SK-N-SH (cell line): Measurements from ENCODE around the gene ZNF609. TPM values are rescaled to one million over a fixed set of nuclear protein-coding genes. Genes with fewer than 3 reads are reported as not detected.

ENCODE experiments used
- CTCF ChIA-PET: fragments of 300-600, 350-600 bp; formaldehyde crosslinking; extraction: SDS; loops from one replicate; lab custom pipeline; 2021; lab: Yijun Ruan, JAX
- POLR2A ChIA-PET: fragments of 350-600 bp; sonication (Branson Sonifier 250); formaldehyde crosslinking; extraction: SDS; loops from one replicate; lab custom pipeline; 2020; ENCODE audit warnings: antibody characterized with exemption, inconsistent platforms; lab: Yijun Ruan, JAX
- DNase-seq: peaks from one replicate; pipeline ENCODE4 v3.0.0; 2012
- H2AFZ ChIP-seq: fragments of 200-600 bp; sonication (generic); 2 replicates; pipeline ENCODE4 v1.8.1; 2016; ENCODE audit warnings: antibody characterized with exemption, mild to moderate bottlenecking, low read depth
- H3F3A ChIP-seq: fragments of 200-600 bp; sonication (generic); replicated peaks from 2 replicates; pipeline ENCODE3; 2016; ENCODE audit warnings: antibody characterized with exemption, mild to moderate bottlenecking; ENCODE audit not compliant: insufficient read depth
- H3K27ac ChIP-seq, 2 experiments: fragments of 200-500 bp in 1 of 2; fragments of 200-600 bp in 1 of 2; sonication (Bioruptor generic) in 1 of 2; sonication (generic), shearing (Covaris generic) in 1 of 2; 2 replicates each; pipeline versions ENCODE4 v1.5.1 to v1.6.1; 2014 to 2016; ENCODE audit warnings: low read depth in 2 of 2, inconsistent platforms in 1 of 2, low read length in 1 of 2, mild to moderate bottlenecking in 1 of 2, mixed read lengths in 1 of 2
- H3K27me3 ChIP-seq: fragments of 200-600 bp; sonication (generic), shearing (Covaris generic); 2 replicates; pipeline ENCODE4 v1.6.1; 2016; ENCODE audit warnings: mixed run types; ENCODE audit not compliant: insufficient read depth
- H3K36me3 ChIP-seq, 2 experiments: fragments of 200-500 bp in 1 of 2; fragments of 200-600 bp in 1 of 2; sonication (Bioruptor generic) in 1 of 2; sonication (generic) in 1 of 2; replicated peaks in 1 of 2; 2 replicates each; pipeline versions ENCODE3 to v1.5.1; 2014 to 2016; ENCODE audit warnings: low read length in 1 of 2, mild to moderate bottlenecking in 1 of 2; ENCODE audit not compliant: insufficient read depth in 2 of 2, control insufficient read depth in 1 of 2
- H3K4me1 ChIP-seq, 2 experiments: fragments of 200-500 bp in 1 of 2; fragments of 200-600 bp in 1 of 2; sonication (Bioruptor generic) in 1 of 2; sonication (generic), shearing (Covaris generic) in 1 of 2; 2 replicates each; pipeline versions ENCODE4 v1.5.1 to v1.6.1; 2014 to 2016; ENCODE audit warnings: low read depth in 1 of 2, low read length in 1 of 2, mixed run types in 1 of 2; ENCODE audit not compliant: insufficient read depth in 2 of 2, control insufficient read depth in 1 of 2
- H3K4me2 ChIP-seq: fragments of 200-600 bp; sonication (generic), shearing (Covaris generic); 2 replicates; pipeline ENCODE4 v1.6.1; 2017; ENCODE audit warnings: mixed run types
- H3K4me3 ChIP-seq, 2 experiments: fragments of 200-500 bp in 1 of 2; fragments of 200-600 bp in 1 of 2; sonication (Bioruptor generic) in 1 of 2; sonication (generic), shearing (Covaris generic) in 1 of 2; 2 replicates each; pipeline versions ENCODE4 v1.5.1 to v1.8.1; 2014 to 2016; ENCODE audit warnings: low read depth in 2 of 2, inconsistent platforms in 1 of 2, low read length in 1 of 2, mild to moderate bottlenecking in 1 of 2, mixed read lengths in 1 of 2, moderate library complexity in 1 of 2
- H3K79me2 ChIP-seq: fragments of 200-600 bp; sonication (generic); 2 replicates; pipeline ENCODE4 v1.8.1; 2017; ENCODE audit warnings: mild to moderate bottlenecking; ENCODE audit not compliant: insufficient read depth
- H3K9ac ChIP-seq: fragments of 200-600 bp; sonication (generic); 2 replicates; pipeline ENCODE4 v1.6.1; 2017; ENCODE audit warnings: mixed run types
- H3K9me2 ChIP-seq: fragments of 200-600 bp; sonication (generic); 2 replicates; pipeline ENCODE4 v1.6.1; 2017; ENCODE audit warnings: mixed run types
- H3K9me3 ChIP-seq: fragments of 200-600 bp; sonication (generic); 2 replicates; pipeline ENCODE4 v1.6.1; 2017; ENCODE audit warnings: mixed run types, mild to moderate bottlenecking, moderate library complexity
- H4K20me1 ChIP-seq: fragments of 200-600 bp; sonication (generic); 2 replicates; pipeline ENCODE4 v1.6.1; 2017; ENCODE audit warnings: mild to moderate bottlenecking, mixed run types; ENCODE audit not compliant: insufficient read depth
- CHD2 ChIP-seq: fragments of 150-350 bp; IDR thresholded peaks from 2 replicates; pipeline ENCODE4 v1.6.1; 2018; ENCODE audit warnings: low read length; ENCODE audit not compliant: partially characterized antibody
- GABPA ChIP-seq: IDR thresholded peaks from 2 replicates; pipeline ENCODE4 v1.4.0; 2012; ENCODE audit warnings: low read depth, mild to moderate bottlenecking
- MAX ChIP-seq: IDR thresholded peaks from 2 replicates; pipeline ENCODE4 v1.4.0; 2012; ENCODE audit warnings: low read depth
- MXI1 ChIP-seq: IDR thresholded peaks from 2 replicates; pipeline ENCODE4 v1.6.1; 2012; ENCODE audit warnings: mild to moderate bottlenecking, low read depth, low read length, improper control_type of control experiment
- NRF1 ChIP-seq: IDR thresholded peaks from 2 replicates; pipeline ENCODE4 v1.6.1; 2012; ENCODE audit warnings: low read depth, mild to moderate bottlenecking, low read length
- PBX3 ChIP-seq: IDR thresholded peaks from 2 replicates; pipeline ENCODE4; 2012
- RAD21 ChIP-seq: IDR thresholded peaks from 2 replicates; pipeline ENCODE4 v1.6.1; 2012; ENCODE audit warnings: mild to moderate bottlenecking, low read length
- SMC3 ChIP-seq: IDR thresholded peaks from 2 replicates; pipeline ENCODE4 v1.6.1; 2012; ENCODE audit warnings: low read depth, low read length, improper control_type of control experiment
- TAF1 ChIP-seq: IDR thresholded peaks from 2 replicates; pipeline ENCODE4 v1.6.1; 2012; ENCODE audit warnings: low read depth, mild to moderate bottlenecking, low read length, moderate library complexity, borderline replicate concordance
- USF1 ChIP-seq: IDR thresholded peaks from 2 replicates; pipeline ENCODE4 v1.4.0; 2012; ENCODE audit warnings: low read depth, borderline replicate concordance
- WGBS: methylation state at CpG from one replicate; pipeline ENCODE4 v1.1.6; 2017; ENCODE audit warnings: low lambda C conversion rate; 5-methylcytosine and 5-hydroxymethylcytosine counted together
- polyA plus RNA-seq, 3 experiments: library from polyadenylated mRNA; depleted of rRNA; stranded (reverse); fragments of >200 nt; gene quantifications; 2 replicates each; pipeline ENCODE4 v1.2.3, GENCODE V29; 2012
- TF ChIP-seq, protein P1 (sequence below): IDR thresholded peaks from 2 replicates; pipeline ENCODE4 v1.4.0; 2012; ENCODE audit warnings: low read depth, borderline replicate concordance
- TF ChIP-seq, protein P2 (sequence below): IDR thresholded peaks from 2 replicates; pipeline ENCODE4 v1.6.1; 2012; ENCODE audit warnings: mild to moderate bottlenecking, low read depth, low read length, moderate library complexity

The ZNF609 gene
- polyA plus RNA-seq, 1 of the 3 experiments (the other 2 are of a cell fraction), result 12.6 TPM

GRCh38 chr15:64466408-64467141, 6.2 kb downstream of the ZNF609 start:
- no peak overlapping the region for H3K27ac ChIP-seq
- peaks cover 13 to 15% of the 10 kb centered on the region in 2 experiments; a peak in 3 of 4 replicates for H3K4me1 ChIP-seq
- no peak overlapping the region for H2AFZ ChIP-seq
- TF ChIP-seq RAD21 (no peak), GABPA (no peak), SMC3 (no peak), MAX (no peak), PBX3 (no peak), TAF1 (no peak), NRF1 (no peak), MXI1 (no peak), USF1 (no peak)
- TF ChIP-seq, protein P1, sequence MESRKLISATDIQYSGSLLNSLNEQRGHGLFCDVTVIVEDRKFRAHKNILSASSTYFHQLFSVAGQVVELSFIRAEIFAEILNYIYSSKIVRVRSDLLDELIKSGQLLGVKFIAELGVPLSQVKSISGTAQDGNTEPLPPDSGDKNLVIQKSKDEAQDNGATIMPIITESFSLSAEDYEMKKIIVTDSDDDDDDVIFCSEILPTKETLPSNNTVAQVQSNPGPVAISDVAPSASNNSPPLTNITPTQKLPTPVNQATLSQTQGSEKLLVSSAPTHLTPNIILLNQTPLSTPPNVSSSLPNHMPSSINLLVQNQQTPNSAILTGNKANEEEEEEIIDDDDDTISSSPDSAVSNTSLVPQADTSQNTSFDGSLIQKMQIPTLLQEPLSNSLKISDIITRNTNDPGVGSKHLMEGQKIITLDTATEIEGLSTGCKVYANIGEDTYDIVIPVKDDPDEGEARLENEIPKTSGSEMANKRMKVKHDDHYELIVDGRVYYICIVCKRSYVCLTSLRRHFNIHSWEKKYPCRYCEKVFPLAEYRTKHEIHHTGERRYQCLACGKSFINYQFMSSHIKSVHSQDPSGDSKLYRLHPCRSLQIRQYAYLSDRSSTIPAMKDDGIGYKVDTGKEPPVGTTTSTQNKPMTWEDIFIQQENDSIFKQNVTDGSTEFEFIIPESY, result no peak
- no peaks in the 10 kb centered on the region for H3K9me3 ChIP-seq
- H3F3A ChIP-seq, result peaks cover 10% of the 10 kb centered on the region
- no peak for DNase-seq
- POLR2A ChIA-PET, result no interaction called here
- no peaks in the 10 kb centered on the region for H3K27me3 ChIP-seq
- peaks cover 2 to 23% of the 10 kb centered on the region in 2 experiments for H3K36me3 ChIP-seq
- no peaks in the 10 kb centered on the region for H3K9me2 ChIP-seq
- peaks cover 89% of the 10 kb centered on the region for H4K20me1 ChIP-seq
- no peak overlapping the region for H3K9ac ChIP-seq
- H3K4me3 ChIP-seq, result no peak overlapping the region
- 86% methylated on average over 4 of the region's 4 CpGs for whole genome bisulfite sequencing
- 0 out of 2 replicates have a peak overlapping the region, but pooled peaks have one; percentile 10 for H3K4me2 ChIP-seq
- peaks cover 100% of the 10 kb centered on the region for H3K79me2 ChIP-seq
- CTCF ChIA-PET, result no interaction called here

- Histone ChIP-seq H3K36me3 (peaks cover 0 to 26% of the 10 kb centered on the region in 2 experiments), H3K27me3 (no peaks in the 10 kb centered on the region), H2AFZ (no peak overlapping the region), H3K79me2 (peaks cover 100% of the 10 kb centered on the region), H3K9me3 (no peaks in the 10 kb centered on the region), H3K4me1 (no peaks in the 10 kb centered on the region), H4K20me1 (peaks cover 61% of the 10 kb centered on the region), H3K27ac (no peak overlapping the region), H3K4me2 (no peak overlapping the region), H3F3A (peaks cover 4% of the 10 kb centered on the region), H3K9me2 (no peaks in the 10 kb centered on the region), H3K9ac (no peak overlapping the region), H3K4me3 (no peak overlapping the region)
- ChIA-PET POLR2A (no interaction called here), CTCF (no interaction called here)
- no peak for TF ChIP-seq CHD2
- TF ChIP-seq, protein P2, sequence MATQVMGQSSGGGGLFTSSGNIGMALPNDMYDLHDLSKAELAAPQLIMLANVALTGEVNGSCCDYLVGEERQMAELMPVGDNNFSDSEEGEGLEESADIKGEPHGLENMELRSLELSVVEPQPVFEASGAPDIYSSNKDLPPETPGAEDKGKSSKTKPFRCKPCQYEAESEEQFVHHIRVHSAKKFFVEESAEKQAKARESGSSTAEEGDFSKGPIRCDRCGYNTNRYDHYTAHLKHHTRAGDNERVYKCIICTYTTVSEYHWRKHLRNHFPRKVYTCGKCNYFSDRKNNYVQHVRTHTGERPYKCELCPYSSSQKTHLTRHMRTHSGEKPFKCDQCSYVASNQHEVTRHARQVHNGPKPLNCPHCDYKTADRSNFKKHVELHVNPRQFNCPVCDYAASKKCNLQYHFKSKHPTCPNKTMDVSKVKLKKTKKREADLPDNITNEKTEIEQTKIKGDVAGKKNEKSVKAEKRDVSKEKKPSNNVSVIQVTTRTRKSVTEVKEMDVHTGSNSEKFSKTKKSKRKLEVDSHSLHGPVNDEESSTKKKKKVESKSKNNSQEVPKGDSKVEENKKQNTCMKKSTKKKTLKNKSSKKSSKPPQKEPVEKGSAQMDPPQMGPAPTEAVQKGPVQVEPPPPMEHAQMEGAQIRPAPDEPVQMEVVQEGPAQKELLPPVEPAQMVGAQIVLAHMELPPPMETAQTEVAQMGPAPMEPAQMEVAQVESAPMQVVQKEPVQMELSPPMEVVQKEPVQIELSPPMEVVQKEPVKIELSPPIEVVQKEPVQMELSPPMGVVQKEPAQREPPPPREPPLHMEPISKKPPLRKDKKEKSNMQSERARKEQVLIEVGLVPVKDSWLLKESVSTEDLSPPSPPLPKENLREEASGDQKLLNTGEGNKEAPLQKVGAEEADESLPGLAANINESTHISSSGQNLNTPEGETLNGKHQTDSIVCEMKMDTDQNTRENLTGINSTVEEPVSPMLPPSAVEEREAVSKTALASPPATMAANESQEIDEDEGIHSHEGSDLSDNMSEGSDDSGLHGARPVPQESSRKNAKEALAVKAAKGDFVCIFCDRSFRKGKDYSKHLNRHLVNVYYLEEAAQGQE, result no peak
- TF ChIP-seq, protein P1, result no peak
- WGBS, result 96% methylated on average over 4 of the region's 4 CpGs
- DNase-seq, result no peak
Observed at GRCh38 chr15:64472161-64472560, 11.8 kb downstream of the ZNF609 start.
